ENCODE measurements around the gene UBE2O. TPM values are rescaled to one million over a fixed set of nuclear protein-coding genes. Genes with fewer than 3 reads are reported as not detected.

Gene UBE2O
- total RNA-seq, 1 experiment from 2014 or later: 52.6 TPM

DNA sequence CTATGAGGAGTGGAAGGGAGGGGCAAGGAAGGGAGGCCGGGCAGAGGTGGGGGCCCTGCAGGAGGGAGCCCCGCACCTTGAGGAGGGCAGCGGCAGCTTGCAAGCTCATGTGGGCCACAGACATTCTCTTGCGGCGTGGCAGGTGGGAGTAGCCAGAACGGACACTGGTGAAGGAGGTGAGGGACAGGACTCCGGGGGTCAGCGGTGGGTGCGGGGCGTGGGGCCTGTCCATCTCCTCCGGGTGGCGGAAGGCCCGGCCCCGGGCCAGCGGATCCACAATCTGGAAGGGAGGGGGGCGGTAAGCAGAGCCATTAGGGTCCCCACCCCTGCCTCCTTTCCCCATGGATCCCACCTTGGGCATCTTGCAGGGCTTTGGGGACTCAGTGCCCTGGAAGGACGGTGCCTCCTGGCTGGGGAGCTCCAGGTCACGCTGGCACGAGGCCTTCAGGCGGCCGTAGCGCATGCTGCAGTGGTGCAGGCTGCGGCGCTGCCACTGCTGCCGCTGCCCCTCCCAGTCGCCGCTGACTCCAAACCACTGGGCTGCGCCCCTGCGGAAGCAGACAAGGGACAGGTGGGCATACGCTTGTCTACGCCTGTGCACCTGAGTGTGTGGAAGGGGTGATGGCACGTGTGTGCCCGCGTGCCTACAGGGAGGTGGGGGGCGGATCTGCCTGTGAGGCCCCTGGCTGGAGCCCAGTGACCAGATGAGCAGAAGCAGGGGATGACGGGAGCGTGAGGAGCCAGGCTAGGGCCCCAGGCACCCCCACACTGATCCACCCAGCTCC, 26.0 kb upstream of the UBE2O start:
- H3K56ac ChIP-seq (ENCODE audit: insufficient read length, low read depth, low read length): no peak overlapping the region
- H4K20me1 ChIP-seq (ENCODE audit: control insufficient read depth, insufficient read depth, insufficient read length): no peaks in the 10 kb centered on the region
- H3K79me2 ChIP-seq (ENCODE audit: insufficient read depth, low read length): no peaks in the 10 kb centered on the region
- H3K27me3 ChIP-seq (ENCODE audit: insufficient read depth, low read length): no peaks in the 10 kb centered on the region
- H3K9me3 ChIP-seq (ENCODE audit: control insufficient read depth, low read depth, low read length): no peaks in the 10 kb centered on the region
- no peak for TF ChIP-seq CTCF (conservative IDR thresholded peaks at IDR 0.05)
- no peak overlapping the region for H3K27ac ChIP-seq (ENCODE audit: insufficient read length, low read depth, low read length)
- no peaks in the 10 kb centered on the region for H3K27me3 Mint-ChIP-seq (ENCODE audit: low read depth)
- H2AFZ ChIP-seq (ENCODE audit: low read length): no peak overlapping the region
- no peak overlapping the region for H3K4me3 Mint-ChIP-seq
- H2BK20ac ChIP-seq (ENCODE audit: low read depth, low read length, poor library complexity, severe bottlenecking): no peak overlapping the region
- H2BK12ac ChIP-seq (ENCODE audit: insufficient read length, low read depth, low read length): no peak overlapping the region
- H3K4me1 Mint-ChIP-seq: no peaks in the 10 kb centered on the region
- H3K27ac Mint-ChIP-seq: no peak overlapping the region; a peak in 1 of 7 replicates
- H3K23ac ChIP-seq (ENCODE audit: insufficient read length, low read depth, low read length): no peak overlapping the region
- H3K14ac ChIP-seq (ENCODE audit: insufficient read depth, low read length): no peak overlapping the region; the same call in 1 of the 2 replicates
- no peak overlapping the region for H4K8ac ChIP-seq (replicated peaks; ENCODE audit: insufficient read length, low read depth, low read length)
- H3K4me2 ChIP-seq (ENCODE audit: insufficient read depth, insufficient read length, low read length): no peak overlapping the region
- H3K4me1 ChIP-seq (ENCODE audit: insufficient read depth, low read length): no peaks in the 10 kb centered on the region
- no peak overlapping the region for H3K4ac ChIP-seq (ENCODE audit: low read depth, low read length)
- H3K9ac ChIP-seq (ENCODE audit: extremely low read depth, insufficient read length, low read length): no peak overlapping the region
- H2AK5ac ChIP-seq (ENCODE audit: insufficient read length, low read length): no peak overlapping the region
- H2BK15ac ChIP-seq (ENCODE audit: low read depth, low read length): no peak overlapping the region
- no peak overlapping the region for H3K18ac ChIP-seq (ENCODE audit: insufficient read length, low read depth, low read length)
- H4K91ac ChIP-seq (ENCODE audit: insufficient read length, low read depth, low read length): no peak overlapping the region
- no peak overlapping the region for H2BK120ac ChIP-seq (ENCODE audit: low read depth, low read length, poor library complexity, severe bottlenecking)
- no peak for DNase-seq
- no peak overlapping the region for H2BK5ac ChIP-seq (ENCODE audit: insufficient read length, low read length)
- H3K23me2 ChIP-seq (ENCODE audit: insufficient read length, low read depth, low read length, poor library complexity, severe bottlenecking): no peaks in the 10 kb centered on the region
- H3K9me3 Mint-ChIP-seq: no peaks in the 10 kb centered on the region; a peak in 1 of 5 replicates
- H3K79me1 ChIP-seq (ENCODE audit: insufficient read depth, low read depth, low read length, poor library complexity, severe bottlenecking): no peaks in the 10 kb centered on the region
- WGBS (ENCODE audit: extremely low coverage, insufficient read length, low lambda C conversion rate): no CpG with 5 or more reads among the region's 37 CpGs
- H3K36me3 Mint-ChIP-seq (ENCODE audit: insufficient read depth in 1 of 3, low read depth in 3 of 3): peaks cover 1 to 9% (median 3%) of the 10 kb centered on the region in 3 experiments; a peak in 5 of 7 replicates
- H3T11ph ChIP-seq (ENCODE audit: low read length): no peak overlapping the region
- no peak overlapping the region for H4K5ac ChIP-seq (ENCODE audit: insufficient read length, low read depth, low read length)
